Epithelial cell of proximal tubule (primary cell): ENCODE results near the gene UQCC2. TPM values are rescaled to one million over a fixed set of nuclear protein-coding genes. Genes with fewer than 3 reads are reported as not detected.

ENCODE experiments used
- DNase-seq: peaks from one replicate; pipeline ENCODE4 v3.0.0-alpha.2; 2011; ENCODE audit warnings: low read depth
- H3K4me3 ChIP-seq: 2 replicates; pipeline ENCODE4 v1.5.1; 2011; ENCODE audit warnings: low read depth, mild to moderate bottlenecking, low read length
- total RNA-seq: library from RNA; depleted of rRNA; stranded (reverse); fragments of >200 nt; gene quantifications from 2 replicates; pipeline ENCODE4 v1.2.3, GENCODE V29; 2015
- TF ChIP-seq, protein P1 (sequence below): conservative IDR thresholded peaks from 2 replicates; pipeline ENCODE4 v1.5.1; 2012; ENCODE audit warnings: low read depth, mild to moderate bottlenecking, low read length

Gene UQCC2
- total RNA-seq, 1 donor from 2014 or later = 20.3 TPM

DNA sequence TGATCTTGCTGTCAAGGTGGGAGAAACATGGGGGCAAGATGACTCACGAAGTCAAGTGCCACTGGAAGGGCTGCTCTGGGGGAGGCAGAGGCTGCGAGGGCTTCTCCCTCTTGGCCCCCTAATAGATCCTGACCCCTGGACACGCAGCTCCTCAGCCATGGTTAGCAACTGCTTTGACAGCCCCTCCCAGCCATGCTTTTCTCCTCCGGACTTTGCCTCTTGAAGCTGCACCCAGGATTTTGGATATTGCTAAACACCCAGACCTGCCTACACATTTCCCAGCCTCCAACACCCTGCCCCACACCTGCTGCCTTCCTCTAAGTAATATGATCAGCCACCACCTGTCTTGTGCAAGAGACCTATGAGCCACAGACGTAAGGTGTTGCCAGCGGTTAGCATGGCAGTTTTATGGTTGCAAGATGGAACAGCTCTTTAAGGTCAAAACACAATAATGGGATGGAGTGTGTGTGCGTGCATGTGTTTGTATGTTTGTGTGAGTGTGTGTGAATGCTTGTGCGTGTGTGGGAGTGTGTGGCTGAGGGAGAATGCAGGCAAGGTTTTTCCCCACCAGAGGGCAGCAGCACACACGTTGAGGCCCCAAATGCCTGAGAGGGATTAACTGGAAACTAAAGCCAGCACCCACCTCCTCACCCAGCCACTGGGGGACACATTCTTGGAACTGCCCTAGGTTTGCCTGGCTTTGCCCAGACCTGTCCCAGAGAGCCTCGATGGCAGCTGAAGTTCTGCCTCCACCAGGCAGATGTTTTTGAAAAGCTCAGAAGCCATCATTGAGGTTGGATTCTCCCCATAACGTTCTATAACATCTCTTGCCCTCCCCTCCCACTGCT lies 32.7 kb upstream of the UQCC2 start:
- no peak overlapping the region for H3K4me3 ChIP-seq

DNA sequence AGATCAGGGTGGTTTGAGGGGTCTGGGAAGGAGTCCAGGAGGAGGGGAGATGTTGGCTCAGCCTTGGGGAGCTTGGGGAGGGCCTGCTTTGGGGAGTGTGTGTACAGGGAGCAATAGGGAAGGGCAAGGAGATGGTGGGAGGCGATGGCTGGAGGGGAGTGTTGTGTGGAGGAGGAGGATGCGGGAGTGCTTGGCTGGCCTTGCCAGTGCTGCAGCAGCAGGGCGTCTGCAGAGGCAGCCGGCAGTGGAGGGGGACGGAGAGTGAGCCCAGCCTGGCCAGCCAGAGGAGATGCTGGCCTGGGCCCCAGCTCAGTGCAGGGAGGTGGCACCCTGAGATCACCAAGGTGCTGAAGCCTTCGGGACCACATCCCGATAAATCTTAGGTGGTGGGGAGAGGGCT lies 31.3 kb upstream of the UQCC2 start:
- TF ChIP-seq, protein P1, sequence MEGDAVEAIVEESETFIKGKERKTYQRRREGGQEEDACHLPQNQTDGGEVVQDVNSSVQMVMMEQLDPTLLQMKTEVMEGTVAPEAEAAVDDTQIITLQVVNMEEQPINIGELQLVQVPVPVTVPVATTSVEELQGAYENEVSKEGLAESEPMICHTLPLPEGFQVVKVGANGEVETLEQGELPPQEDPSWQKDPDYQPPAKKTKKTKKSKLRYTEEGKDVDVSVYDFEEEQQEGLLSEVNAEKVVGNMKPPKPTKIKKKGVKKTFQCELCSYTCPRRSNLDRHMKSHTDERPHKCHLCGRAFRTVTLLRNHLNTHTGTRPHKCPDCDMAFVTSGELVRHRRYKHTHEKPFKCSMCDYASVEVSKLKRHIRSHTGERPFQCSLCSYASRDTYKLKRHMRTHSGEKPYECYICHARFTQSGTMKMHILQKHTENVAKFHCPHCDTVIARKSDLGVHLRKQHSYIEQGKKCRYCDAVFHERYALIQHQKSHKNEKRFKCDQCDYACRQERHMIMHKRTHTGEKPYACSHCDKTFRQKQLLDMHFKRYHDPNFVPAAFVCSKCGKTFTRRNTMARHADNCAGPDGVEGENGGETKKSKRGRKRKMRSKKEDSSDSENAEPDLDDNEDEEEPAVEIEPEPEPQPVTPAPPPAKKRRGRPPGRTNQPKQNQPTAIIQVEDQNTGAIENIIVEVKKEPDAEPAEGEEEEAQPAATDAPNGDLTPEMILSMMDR = no peak
- no peak for DNase-seq
- H3K4me3 ChIP-seq = no peak overlapping the region

More for the DNA sequence above, 32.7 kb upstream of the UQCC2 start:
- TF ChIP-seq, protein P1 = peak; percentile 94
- no peak for DNase-seq

DNA sequence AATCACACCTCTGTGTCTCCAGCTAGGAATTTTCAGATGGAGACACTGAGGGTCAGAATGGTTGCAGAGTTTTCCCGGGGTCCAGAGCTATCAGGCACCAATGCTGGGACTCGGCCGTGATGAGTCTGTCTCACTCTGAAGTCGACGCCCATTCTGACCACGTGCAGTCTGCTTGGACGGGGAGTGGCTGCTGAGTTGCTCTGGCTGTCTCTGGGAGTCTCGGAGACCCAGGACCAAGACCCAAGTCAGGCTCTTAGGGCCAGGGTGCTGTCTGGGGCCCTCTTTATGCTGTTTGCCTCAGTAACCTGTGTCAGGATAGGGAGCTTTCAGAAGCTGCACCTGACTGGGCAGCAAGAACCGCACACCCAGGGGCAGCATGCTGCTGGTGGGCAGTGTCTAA lies 30.6 kb upstream of the UQCC2 start:
- no peak overlapping the region for H3K4me3 ChIP-seq
- no peak for DNase-seq
- TF ChIP-seq, protein P1 = no peak

DNA sequence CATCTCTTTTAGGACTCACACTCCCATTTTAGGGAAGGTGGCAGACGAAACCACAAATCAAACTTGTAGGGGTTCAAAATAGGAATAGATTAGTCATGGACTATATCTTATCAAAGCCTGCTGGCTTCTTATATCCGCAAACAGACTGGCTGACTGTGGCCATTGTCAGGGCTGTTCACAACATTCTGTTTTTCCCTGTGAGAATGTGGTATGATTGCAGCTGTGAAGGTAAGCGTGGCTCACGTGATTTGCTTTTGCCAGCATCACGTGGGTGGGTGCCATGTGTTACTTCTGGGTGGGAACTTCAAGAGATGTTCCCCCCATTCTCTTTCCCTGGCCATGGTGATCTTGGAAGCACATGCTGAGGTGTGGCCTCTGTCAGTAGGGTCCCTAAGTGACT lies 29.3 kb upstream of the UQCC2 start:
- DNase-seq = no peak
- H3K4me3 ChIP-seq = no peak overlapping the region
- TF ChIP-seq, protein P1 = no peak

DNA sequence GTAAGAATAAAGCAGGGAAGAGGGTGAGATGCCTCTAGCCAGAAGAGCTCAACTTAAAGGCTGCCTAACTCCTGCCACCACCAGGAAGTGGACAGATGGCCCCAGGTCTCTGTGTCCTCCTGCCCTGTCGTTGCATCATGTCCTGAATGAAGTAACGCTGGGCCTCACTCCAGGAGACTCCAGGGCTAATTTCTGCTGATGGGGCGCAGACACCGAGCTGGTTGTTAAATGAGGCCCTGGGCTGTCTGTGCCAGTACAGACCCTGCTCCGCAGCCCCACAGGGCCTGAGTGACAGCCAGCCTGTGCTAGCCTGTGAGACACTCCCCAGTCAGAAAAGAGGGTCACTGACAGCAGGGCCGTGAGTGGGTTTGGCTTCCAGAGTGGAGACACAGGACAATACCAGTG lies 28.7 kb upstream of the UQCC2 start:
- no peak for DNase-seq
- TF ChIP-seq, protein P1 = no peak
- no peak overlapping the region for H3K4me3 ChIP-seq

DNA sequence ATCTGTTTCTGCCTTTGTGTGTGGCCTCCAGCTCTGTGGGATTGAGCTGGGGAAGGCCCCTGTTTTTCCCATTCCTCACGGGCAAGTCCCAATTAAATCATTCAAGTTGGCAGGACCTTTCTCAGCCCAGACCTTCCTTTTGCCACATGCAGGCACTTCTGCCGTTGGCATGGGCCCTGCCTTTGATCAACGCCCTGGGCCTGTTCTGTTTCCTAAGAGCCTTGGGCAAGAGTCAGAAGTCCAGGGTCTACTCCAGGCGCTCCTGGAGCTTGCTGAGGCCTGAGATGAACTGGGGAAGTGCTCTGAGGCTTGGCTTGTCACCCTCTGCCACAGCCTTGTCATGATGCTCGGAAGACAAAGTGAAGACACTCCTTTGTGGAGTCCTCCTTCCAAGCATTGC lies 28.1 kb upstream of the UQCC2 start:
- TF ChIP-seq, protein P1 = no peak
- DNase-seq = no peak
- H3K4me3 ChIP-seq = no peak overlapping the region

DNA sequence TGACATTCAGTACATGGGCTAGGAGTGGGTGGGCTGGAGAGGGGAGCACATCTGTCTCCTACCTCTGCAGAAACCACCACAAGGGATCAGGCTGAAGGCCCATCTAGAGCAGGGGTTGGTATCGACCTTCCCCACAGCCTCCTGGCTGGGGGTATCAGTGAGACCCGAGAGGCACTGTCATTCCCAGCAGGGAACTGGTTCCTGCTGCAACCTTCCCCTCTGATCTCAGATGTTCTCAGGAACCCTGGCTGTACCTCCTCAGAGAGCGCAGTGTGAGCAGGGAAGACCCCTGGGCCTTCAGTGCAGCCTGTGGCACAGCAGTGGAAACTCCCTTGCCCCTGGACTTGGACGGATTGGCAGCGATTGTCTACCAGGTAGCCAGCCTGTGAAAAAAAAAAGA lies 27.4 kb upstream of the UQCC2 start:
- TF ChIP-seq, protein P1 = no peak
- no peak for DNase-seq
- H3K4me3 ChIP-seq = no peak overlapping the region
